K562 (cell line): ENCODE measurements around the gene TLE3. TPM values are rescaled to one million over a fixed set of nuclear protein-coding genes. Genes with fewer than 3 reads are reported as not detected.

Experiments used
- ARID3B ChIP-seq: fragments of 250-450 bp; sonication (Bioruptor Pico); IDR thresholded peaks from 2 replicates; pipeline ENCODE4 v1.4.0; 2020; ENCODE audit warnings: borderline replicate concordance
- ARID4B ChIP-seq: sonication (generic); formaldehyde crosslinking; IDR thresholded peaks from 2 replicates; pipeline ENCODE4 v1.8.0; 2022; ENCODE audit warnings: mild to moderate bottlenecking, missing genetic modification reagents
- E2F6 ChIP-seq, 2 experiments: IDR thresholded peaks; 2 replicates each; pipeline ENCODE4 v1.6.1; 2011; ENCODE audit warnings: borderline replicate concordance in 1 of 2, control low read depth in 1 of 2, low read depth in 1 of 2, low read length in 1 of 2, mild to moderate bottlenecking in 1 of 2, mixed read lengths in 1 of 2, moderate library complexity in 1 of 2; ENCODE audit not compliant: insufficient read depth in 1 of 2, insufficient read length in 1 of 2, poor library complexity in 1 of 2, severe bottlenecking in 1 of 2; ENCODE audit errors: extremely low read depth in 1 of 2
- ILF3 ChIP-seq: fragments of 450-650 bp; IDR thresholded peaks from 2 replicates; pipeline ENCODE4 v1.6.1; 2018; ENCODE audit warnings: antibody characterized with exemption, mild to moderate bottlenecking, moderate library complexity, borderline replicate concordance
- MXI1 ChIP-seq: IDR thresholded peaks from 2 replicates; pipeline ENCODE4 v1.6.1; 2011; ENCODE audit warnings: low read depth, mild to moderate bottlenecking, improper control_type of control experiment, low read length
- SAP30 ChIP-seq: fragments of 200-600 bp; sonication (generic); IDR thresholded peaks from 2 replicates; pipeline ENCODE4 v1.6.1; 2012; ENCODE audit warnings: borderline replicate concordance, low read depth, mild to moderate bottlenecking, moderate library complexity, low read length, control low read depth, inconsistent platforms; ENCODE audit not compliant: insufficient read depth, poor library complexity, severe bottlenecking
- SRF ChIP-seq, 2 experiments: fragments of 250-450, 450-650 bp in 1 of 2; sonication (Bioruptor Pico) in 1 of 2; sonication (generic) in 1 of 2; formaldehyde crosslinking; IDR thresholded peaks; 2 replicates each; pipeline versions ENCODE4 v1.5.0 to v1.5.1; 2020 to 2022; ENCODE audit warnings: mild to moderate bottlenecking in 1 of 2, missing genetic modification reagents in 1 of 2
- SRSF7 ChIP-seq: fragments of 200-400 bp; formaldehyde crosslinking; optimal IDR thresholded peaks from 2 replicates; pipeline ENCODE3; 2017; ENCODE audit warnings: mild to moderate bottlenecking, low read depth, low read length
- ZFP36 ChIP-seq: fragments of 150-350 bp; IDR thresholded peaks from 2 replicates; pipeline ENCODE4 v1.6.1; 2018; ENCODE audit warnings: low read length, low read depth; ENCODE audit not compliant: partially characterized antibody
- ZNF140 ChIP-seq: fragments of 250-450 bp; sonication (Bioruptor Pico); IDR thresholded peaks from 2 replicates; pipeline ENCODE4 v1.8.0; 2021; ENCODE audit warnings: moderate library complexity, mild to moderate bottlenecking, inconsistent platforms
- ZNF239 ChIP-seq: fragments of 250-450 bp; sonication (Bioruptor Pico); IDR thresholded peaks from 2 replicates; pipeline ENCODE4 v1.4.0; 2020; ENCODE audit warnings: mild to moderate bottlenecking
- ZNF41 ChIP-seq: fragments of 250-450 bp; sonication (Bioruptor Pico); conservative IDR thresholded peaks from 2 replicates; pipeline ENCODE4 v1.4.0; 2020; ENCODE audit warnings: mild to moderate bottlenecking
- ZNF507 ChIP-seq: conservative IDR thresholded peaks from 2 replicates; pipeline ENCODE4 v1.6.1; 2017; ENCODE audit warnings: missing genetic modification characterization, missing compliant biosample characterization
- ZNF592 ChIP-seq: fragments of 450-650 bp; IDR thresholded peaks from 2 replicates; pipeline ENCODE4 v1.6.1; 2017; ENCODE audit warnings: antibody characterized with exemption, mild to moderate bottlenecking
- polyA plus RNA-seq, 8 experiments: library from polyadenylated mRNA; depleted of rRNA in 4 of 8; stranded (reverse) in 5 of 8; unstranded in 3 of 8; fragments of >200 nt; fragmentation: Nextera tagmentation in 2 of 8; fragmentation: Illumina TruSeq in 1 of 8; extraction: Ambion mirVana in 2 of 8; extraction: Trizol in 1 of 8; gene quantifications; 2 replicates each; pipeline versions ENCODE4 v1.2.1 to v1.2.3, GENCODE V29; 2011 to 2014; ENCODE audit warnings: inconsistent platforms in 1 of 8, missing spikeins in 1 of 8
- total RNA-seq, 7 experiments: library from RNA; depleted of rRNA in 6 of 7; stranded (reverse); fragments of >200 nt in 6 of 7; fragmentation: Illumina TruSeq in 2 of 7; extraction: Trizol in 2 of 7; gene quantifications; 2 replicates each; pipeline versions ENCODE4 v1.2.1 to v1.2.3, GENCODE V29; 2011 to 2021; ENCODE audit warnings: low replicate concordance in 1 of 7

Gene TLE3
- total and polyA plus RNA-seq, 9 of the 15 experiments (the other 6 are each of a cell fraction or from before 2014, with no cell fraction given) = 1.5 to 84.2 (median 14.1) TPM

- no peak for TF ChIP-seq ARID3B (CRISPR knock-in tag)
- TF ChIP-seq SRF (CRISPR knock-in tag; IDR thresholded peaks at IDR 0.05) = no peak
- TF ChIP-seq SAP30 = no peak
- no peak for TF ChIP-seq ZNF41
- no peak for TF ChIP-seq ARID4B (CRISPR knock-in tag)
- no peak for TF ChIP-seq E2F6 (IDR thresholded peaks at IDR 0.05; ENCODE audit: borderline replicate concordance in 1 of 2, extremely low read depth in 1 of 2, insufficient read depth in 1 of 2, insufficient read length in 1 of 2, low read depth in 1 of 2, low read length in 1 of 2, poor library complexity in 1 of 2, severe bottlenecking in 1 of 2)
- no peak for TF ChIP-seq ILF3
- 0 out of 2 replicates have a peak, but pooled peaks have one; percentile 14 for TF ChIP-seq ZNF239 (CRISPR knock-in tag)
- TF ChIP-seq SRSF7 = no peak
- peak; percentile 57; the same call in 1 of the 2 replicates for TF ChIP-seq ZNF592
- TF ChIP-seq MXI1 = no peak
- no peak for TF ChIP-seq ZNF507 (tag)
- no peak for TF ChIP-seq ZFP36
- TF ChIP-seq ZNF140 = no peak
Measured at GRCh38 chr15:70091726-70092463, 5.8 kb downstream of the TLE3 start (continued).
